Cardiac muscle cell (in vitro differentiated cells and primary cell): ENCODE measurements around the gene CTAGE9. TPM values are rescaled to one million over a fixed set of nuclear protein-coding genes. Genes with fewer than 3 reads are reported as not detected.

ENCODE experiments used
- DNase-seq, 2 donors: peaks; one replicate each; pipeline versions ENCODE4 v3.0.0 to v3.0.0-alpha.2; 2010 to 2017; ENCODE audit warnings: low read depth in 1 of 2, low spot score in 1 of 2
- H3K27ac ChIP-seq: fragments of 200-600 bp; sonication (generic); 2 replicates; pipeline ENCODE4 v1.5.1; 2016
- H3K27me3 ChIP-seq: fragments of 200-600 bp; sonication (generic); 2 replicates; pipeline ENCODE4 v1.6.0; 2016; ENCODE audit warnings: control low read depth
- H3K36me3 ChIP-seq: fragments of 200-600 bp; sonication (generic); 2 replicates; pipeline ENCODE4 v1.5.1; 2016; ENCODE audit warnings: control low read depth
- H3K4me1 ChIP-seq: fragments of 200-600 bp; sonication (generic); 2 replicates; pipeline ENCODE4 v1.8.1; 2017; ENCODE audit warnings: low read depth, mild to moderate bottlenecking, mixed run types
- H3K4me3 ChIP-seq: fragments of 200-600 bp; sonication (generic); 2 replicates; pipeline ENCODE4 v1.5.1; 2016; ENCODE audit warnings: mild to moderate bottlenecking
- H3K9me3 ChIP-seq: fragments of 200-600 bp; sonication (generic); 2 replicates; pipeline ENCODE4 v1.5.1; 2017; ENCODE audit warnings: low read depth, mild to moderate bottlenecking, control low read depth
- polyA plus RNA-seq: library from polyadenylated mRNA; unstranded; fragments of >200 nt; fragmentation: Nextera tagmentation; extraction: Ambion mirVana; gene quantifications from 2 replicates; pipeline ENCODE4 v1.2.1, GENCODE V29; 2016
- total RNA-seq: library from RNA; depleted of rRNA; stranded (reverse); fragments of >200 nt; gene quantifications from 2 replicates; pipeline ENCODE4 v1.2.3, GENCODE V29; 2016
- TF ChIP-seq, protein P1 (sequence below): IDR thresholded peaks from 2 replicates; pipeline ENCODE4 v1.5.1; 2012; ENCODE audit warnings: low read depth, mild to moderate bottlenecking, low read length

Gene CTAGE9
- total and polyA plus RNA-seq, 2 experiments from 2014 or later = not detected

GRCh38 chr6:131688286-131688685, 22.5 kb downstream of the CTAGE9 start:
- Histone ChIP-seq H3K4me3 (no peak overlapping the region), H3K4me1 (no peaks in the 10 kb centered on the region), H3K27ac (no peak overlapping the region), H3K9me3 (no peaks in the 10 kb centered on the region), H3K36me3 (no peaks in the 10 kb centered on the region), H3K27me3 (no peaks in the 10 kb centered on the region)
- no peak for DNase-seq
- TF ChIP-seq, protein P1, sequence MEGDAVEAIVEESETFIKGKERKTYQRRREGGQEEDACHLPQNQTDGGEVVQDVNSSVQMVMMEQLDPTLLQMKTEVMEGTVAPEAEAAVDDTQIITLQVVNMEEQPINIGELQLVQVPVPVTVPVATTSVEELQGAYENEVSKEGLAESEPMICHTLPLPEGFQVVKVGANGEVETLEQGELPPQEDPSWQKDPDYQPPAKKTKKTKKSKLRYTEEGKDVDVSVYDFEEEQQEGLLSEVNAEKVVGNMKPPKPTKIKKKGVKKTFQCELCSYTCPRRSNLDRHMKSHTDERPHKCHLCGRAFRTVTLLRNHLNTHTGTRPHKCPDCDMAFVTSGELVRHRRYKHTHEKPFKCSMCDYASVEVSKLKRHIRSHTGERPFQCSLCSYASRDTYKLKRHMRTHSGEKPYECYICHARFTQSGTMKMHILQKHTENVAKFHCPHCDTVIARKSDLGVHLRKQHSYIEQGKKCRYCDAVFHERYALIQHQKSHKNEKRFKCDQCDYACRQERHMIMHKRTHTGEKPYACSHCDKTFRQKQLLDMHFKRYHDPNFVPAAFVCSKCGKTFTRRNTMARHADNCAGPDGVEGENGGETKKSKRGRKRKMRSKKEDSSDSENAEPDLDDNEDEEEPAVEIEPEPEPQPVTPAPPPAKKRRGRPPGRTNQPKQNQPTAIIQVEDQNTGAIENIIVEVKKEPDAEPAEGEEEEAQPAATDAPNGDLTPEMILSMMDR = no peak

DNA sequence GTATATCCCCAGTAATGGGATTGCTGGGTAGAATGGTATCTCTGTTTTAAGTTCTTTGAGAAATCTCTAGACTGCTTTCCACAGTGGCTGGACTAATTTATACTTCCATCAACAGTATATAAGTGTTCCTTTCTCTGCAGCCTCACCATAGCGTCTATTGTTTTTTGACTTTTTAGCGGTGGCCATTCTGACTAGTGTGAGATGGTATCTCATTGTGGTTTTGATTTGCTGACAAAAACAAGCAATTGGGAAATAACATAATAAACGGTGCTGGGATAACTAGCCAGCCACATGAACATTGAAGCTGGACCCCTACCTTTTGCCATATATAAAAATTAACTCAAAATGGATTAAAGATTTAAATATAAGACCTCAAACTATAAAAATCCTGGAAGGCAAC, 23.8 kb downstream of the CTAGE9 start:
- Histone ChIP-seq H3K4me1 (no peaks in the 10 kb centered on the region), H3K27me3 (no peaks in the 10 kb centered on the region), H3K4me3 (no peak overlapping the region), H3K36me3 (no peaks in the 10 kb centered on the region), H3K27ac (no peak overlapping the region), H3K9me3 (no peaks in the 10 kb centered on the region)
- DNase-seq = no peak
- TF ChIP-seq, protein P1 = no peak

DNA sequence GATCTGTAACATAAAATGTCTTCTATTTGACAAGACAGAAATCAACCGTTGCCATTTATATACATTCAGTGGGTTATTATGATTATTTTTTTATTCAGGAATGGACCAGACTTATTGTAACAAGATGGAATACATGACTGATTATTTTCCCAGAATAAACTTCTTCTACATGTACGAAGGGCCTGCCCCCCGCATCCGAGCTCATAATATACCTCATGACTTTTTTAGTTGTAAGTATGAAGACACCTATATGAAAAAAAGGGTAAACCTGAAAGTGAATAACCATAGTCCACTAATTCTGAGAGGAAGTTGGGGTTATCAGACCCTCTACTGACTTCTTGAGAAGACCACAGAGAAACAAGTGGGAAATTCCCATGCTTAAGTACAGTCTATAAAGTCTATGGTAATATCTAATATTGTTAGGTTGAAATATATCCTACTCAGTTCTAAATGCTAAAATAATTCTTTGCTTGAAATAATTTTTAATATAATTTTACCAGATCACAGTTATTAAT, 25.5 kb downstream of the CTAGE9 start:
- H3K27me3 ChIP-seq = no peaks in the 10 kb centered on the region
- no peaks in the 10 kb centered on the region for H3K4me1 ChIP-seq
- H3K36me3 ChIP-seq = no peaks in the 10 kb centered on the region
- TF ChIP-seq, protein P1 = no peak
- H3K9me3 ChIP-seq = no peaks in the 10 kb centered on the region
- no peak for DNase-seq
- no peak overlapping the region for H3K27ac ChIP-seq
- H3K4me3 ChIP-seq = no peak overlapping the region

GRCh38 chr6:131683479-131683878, 27.3 kb downstream of the CTAGE9 start:
- TF ChIP-seq, protein P1 = no peak
- no peaks in the 10 kb centered on the region for H3K36me3 ChIP-seq
- H3K27me3 ChIP-seq = no peaks in the 10 kb centered on the region
- no peaks in the 10 kb centered on the region for H3K4me1 ChIP-seq
- no peak overlapping the region for H3K4me3 ChIP-seq
- no peaks in the 10 kb centered on the region for H3K9me3 ChIP-seq
- H3K27ac ChIP-seq = no peak overlapping the region
- no peak for DNase-seq

DNA sequence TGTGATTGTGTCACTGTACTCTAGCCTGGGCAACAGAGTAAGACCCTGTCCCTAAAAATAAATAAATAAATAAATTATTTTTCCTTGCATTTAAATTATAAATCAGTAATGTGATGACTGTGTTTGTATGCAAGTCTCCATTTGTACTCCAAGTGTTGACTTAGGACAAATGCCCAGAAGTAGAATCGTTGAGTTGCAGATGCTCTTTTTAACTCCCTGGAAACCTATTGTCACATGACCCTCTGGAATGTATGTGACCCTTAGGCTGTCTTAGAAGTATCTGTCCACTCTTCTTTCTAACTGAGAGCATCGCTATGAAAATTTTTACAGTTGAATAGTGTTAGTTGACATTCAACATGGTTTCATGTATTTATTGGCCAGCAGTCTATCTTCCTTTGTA, 28.4 kb downstream of the CTAGE9 start:
- TF ChIP-seq, protein P1 = no peak

DNA sequence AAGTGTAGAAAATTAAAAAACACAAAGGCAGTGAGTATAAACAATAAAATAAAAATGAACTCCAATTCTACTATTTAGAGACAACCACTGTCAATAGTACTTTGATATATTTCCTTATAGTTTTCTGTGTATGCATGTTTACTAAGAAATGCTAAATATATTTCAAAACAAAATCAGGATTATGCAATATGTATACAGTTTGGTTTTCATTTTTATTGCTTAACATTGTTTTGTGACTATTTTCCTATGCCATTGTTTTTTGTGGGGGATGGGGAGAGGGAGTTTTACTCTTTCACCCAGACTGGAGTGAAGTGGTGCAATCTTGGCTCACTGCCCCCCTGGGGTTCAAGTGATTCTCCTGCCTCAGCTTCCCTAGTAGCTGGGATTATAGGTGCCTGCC, 29.2 kb downstream of the CTAGE9 start:
- DNase-seq = no peak
- H3K4me3 ChIP-seq = no peak overlapping the region
- no peaks in the 10 kb centered on the region for H3K27me3 ChIP-seq
- H3K4me1 ChIP-seq = no peaks in the 10 kb centered on the region
- H3K27ac ChIP-seq = no peak overlapping the region
- H3K36me3 ChIP-seq = no peaks in the 10 kb centered on the region
- H3K9me3 ChIP-seq = no peaks in the 10 kb centered on the region
- TF ChIP-seq, protein P1 = no peak

More for the DNA sequence above, 28.4 kb downstream of the CTAGE9 start:
- Histone ChIP-seq H3K4me3 (no peak overlapping the region), H3K9me3 (no peaks in the 10 kb centered on the region), H3K36me3 (no peaks in the 10 kb centered on the region), H3K27ac (no peak overlapping the region), H3K27me3 (no peaks in the 10 kb centered on the region), H3K4me1 (no peaks in the 10 kb centered on the region)
- DNase-seq = no peak
